Measurements from ENCODE around the gene CERS6. TPM values are rescaled to one million over a fixed set of nuclear protein-coding genes. Genes with fewer than 3 reads are reported as not detected.
A peak's percentile ranks its signal among the peaks of the same experiment; 100 is the strongest.

The CERS6 gene
- polyA plus RNA-seq, 3 donors = 7.6 to 17.7 (median 15.6) TPM

- Histone ChIP-seq H3K4me1 (ENCODE audit: control insufficient read depth in 1 of 2, insufficient read depth in 2 of 2, low read length in 2 of 2) (no peaks in the 10 kb centered on the region), H3K79me2 (ENCODE audit: insufficient read depth, low read length) (peaks cover 16% of the 10 kb centered on the region), H4K20me1 (ENCODE audit: insufficient read depth, low read length) (peaks cover 19% of the 10 kb centered on the region), H3K4me2 (replicated peaks; ENCODE audit: extremely low read depth, low read length, poor library complexity, severe bottlenecking) (no peak overlapping the region), H3K36me3 (replicated peaks in 1 of 2; ENCODE audit: control insufficient read depth in 1 of 2, insufficient read depth in 2 of 2, low read length in 2 of 2) (peaks cover 0 to 36% of the 10 kb centered on the region in 2 donors), H2AFZ (ENCODE audit: insufficient read depth, low read depth, low read length, poor library complexity, severe bottlenecking) (no peak overlapping the region), H3K4me3 (replicated peaks in 1 of 3; ENCODE audit: low read depth in 2 of 3, low read length in 3 of 3) (no peak overlapping the region), H3K27me3 (ENCODE audit: control insufficient read depth in 2 of 2, insufficient read depth in 2 of 2, low read length in 2 of 2) (no peaks in the 10 kb centered on the region), H3K9me3 (replicated peaks in 1 of 2; ENCODE audit: control insufficient read depth in 1 of 2, insufficient read depth in 1 of 2, low read length in 2 of 2) (peaks cover 0 to 4% of the 10 kb centered on the region in 2 donors), H3K27ac (ENCODE audit: low read depth in 1 of 2, low read length in 2 of 2) (no peak overlapping the region), H3K9ac (ENCODE audit: insufficient read depth, low read length, poor library complexity, severe bottlenecking) (no peak overlapping the region)
- Mint-ChIP-seq H3K36me3 (peaks cover 30 to 32% of the 10 kb centered on the region in 2 donors), H3K27ac (peak overlapping the region in 3 of 7 donors; percentile 4 to 42 (median 32)), H3K4me3 (no peak overlapping the region), H3K4me1 (peaks cover 2% of the 10 kb centered on the region), H3K9me3 (peaks cover 0 to 9% (median 2%) of the 10 kb centered on the region in 7 donors), H3K27me3 (ENCODE audit: low read depth in 3 of 3) (no peaks in the 10 kb centered on the region)
- no peak for DNase-seq
- intact Hi-C loops (cut with micrococcal nuclease) = no loop called here
- no peak for TF ChIP-seq CTCF (IDR thresholded peaks at IDR 0.05)
- 100% methylated on average over 2 of the region's 3 CpGs for WGBS (ENCODE audit: insufficient coverage)
These were observed 158.3 kb downstream of the CERS6 start for GRCh38 chr2:168614172-168615018.

GRCh38 chr2:168620554-168620953, 164.5 kb downstream of the CERS6 start:
- no peak overlapping the region for H2AFZ ChIP-seq (ENCODE audit: insufficient read depth, low read depth, low read length, poor library complexity, severe bottlenecking)
- H3K27ac ChIP-seq (ENCODE audit: low read depth in 1 of 2, low read length in 2 of 2) = no peak overlapping the region
- Mint-ChIP-seq H3K4me3 (no peak overlapping the region), H3K27me3 (ENCODE audit: low read depth in 3 of 3) (no peaks in the 10 kb centered on the region), H3K9me3 (no peaks in the 10 kb centered on the region), H3K36me3 (peaks cover 3% of the 10 kb centered on the region in 2 donors), H3K4me1 (peaks cover 5% of the 10 kb centered on the region), H3K27ac (peak overlapping the region in 1 of 7 donors; percentile 58)
- DNase-seq = no peak
- H3K27me3 ChIP-seq (ENCODE audit: control insufficient read depth in 2 of 2, insufficient read depth in 2 of 2, low read length in 2 of 2) = no peaks in the 10 kb centered on the region
- no peaks in the 10 kb centered on the region for H3K36me3 ChIP-seq (replicated peaks in 1 of 2; ENCODE audit: control insufficient read depth in 1 of 2, insufficient read depth in 2 of 2, low read length in 2 of 2)
- TF ChIP-seq CTCF (IDR thresholded peaks at IDR 0.05) = no peak
- no peak overlapping the region for H3K9ac ChIP-seq (ENCODE audit: insufficient read depth, low read length, poor library complexity, severe bottlenecking)
- intact Hi-C loops (cut with micrococcal nuclease) = no loop called here
- no CpG with 5 or more reads among the region's 2 CpGs for WGBS (ENCODE audit: insufficient coverage)
- no peaks in the 10 kb centered on the region for H3K9me3 ChIP-seq (replicated peaks in 1 of 2; ENCODE audit: control insufficient read depth in 1 of 2, insufficient read depth in 1 of 2, low read length in 2 of 2)
- peaks cover 2% of the 10 kb centered on the region for H4K20me1 ChIP-seq (ENCODE audit: insufficient read depth, low read length)
- H3K4me3 ChIP-seq (replicated peaks in 1 of 3; ENCODE audit: low read depth in 2 of 3, low read length in 3 of 3) = no peak overlapping the region
- H3K79me2 ChIP-seq (ENCODE audit: insufficient read depth, low read length) = no peaks in the 10 kb centered on the region
- H3K4me2 ChIP-seq (replicated peaks; ENCODE audit: extremely low read depth, low read length, poor library complexity, severe bottlenecking) = no peak overlapping the region
- peaks cover 0 to 2% of the 10 kb centered on the region in 2 donors for H3K4me1 ChIP-seq (ENCODE audit: control insufficient read depth in 1 of 2, insufficient read depth in 2 of 2, low read length in 2 of 2)
